Kidney (tissue), 14 donors: ENCODE data around the gene COL10A1. TPM values are rescaled to one million over a fixed set of nuclear protein-coding genes. Genes with fewer than 3 reads are reported as not detected.

Experiments
- DNase-seq, 5 donors: peaks; one replicate each; pipeline ENCODE4 v3.0.0-alpha.2; 2013 to 2020
- FAIRE-seq: peaks from 2 replicates; lab custom pipeline; 2012; peaks lifted over from hg19 to GRCh38; lab: Jason Lieb, UNC
- H3K27ac ChIP-seq, 2 donors: one replicate each; pipeline ENCODE4 v1.7.0; 2013; ENCODE audit warnings: low read depth in 2 of 2, low read length in 2 of 2, inconsistent platforms in 1 of 2
- H3K27me3 ChIP-seq: one replicate; pipeline ENCODE4 v1.7.1; 2013; ENCODE audit warnings: low read length, inconsistent platforms; ENCODE audit not compliant: control insufficient read depth, insufficient read depth
- H3K36me3 ChIP-seq, 3 donors: one replicate each; pipeline versions ENCODE4 v1.7.0 to v1.7.1; 2013; ENCODE audit warnings: low read length in 3 of 3, control low read depth in 1 of 3, inconsistent platforms in 1 of 3; ENCODE audit not compliant: insufficient read depth in 3 of 3, control insufficient read depth in 2 of 3
- H3K4me1 ChIP-seq, 3 donors: one replicate each; pipeline versions ENCODE4 v1.7.0 to v1.7.1; 2013; ENCODE audit warnings: low read length in 3 of 3, inconsistent platforms in 1 of 3, low read depth in 1 of 3; ENCODE audit not compliant: control insufficient read depth in 2 of 3, insufficient read depth in 2 of 3
- H3K4me3 ChIP-seq, 3 donors: one replicate each; pipeline versions ENCODE4 v1.7.0 to v1.8.1; 2013; ENCODE audit warnings: low read length in 3 of 3, control low read depth in 1 of 3, inconsistent platforms in 1 of 3
- H3K9ac ChIP-seq, 3 donors: one replicate each; pipeline versions ENCODE4 v1.7.0 to v1.7.1; 2013; ENCODE audit warnings: low read length in 3 of 3, control low read depth in 1 of 3, inconsistent platforms in 1 of 3
- H3K9me3 ChIP-seq, 3 donors: one replicate each; pipeline versions ENCODE4 v1.7.0 to v1.7.1; 2013; ENCODE audit warnings: low read length in 3 of 3, control low read depth in 1 of 3, inconsistent platforms in 1 of 3; ENCODE audit not compliant: control insufficient read depth in 2 of 3, insufficient read depth in 1 of 3
- intact Hi-C: fragments of 100-400 bp; cut with DNase I; formaldehyde crosslinking; loops from one replicate; pipeline ENCODE4 v1.11.1; 2022
- polyA plus RNA-seq: library from polyadenylated mRNA; stranded (reverse); fragments of 350-450 nt; fragmentation: Illumina TruSeq; extraction: RNeasy Lipid Tissue Mini Kit (QIAGEN cat#74804); gene quantifications from one replicate; pipeline ENCODE4 v1.2.3, GENCODE V29; 2014; ENCODE audit warnings: low read depth, low replicate concordance; ENCODE audit not compliant: insufficient read depth
- total RNA-seq: library from RNA; stranded (reverse); fragmentation: NEBNext Ultra II Directional; extraction: Animal tissue kit (Norgen Biotek cat#: 25700); gene quantifications from one replicate; pipeline ENCODE4 v1.2.1, GENCODE V29; 2021
- TF ChIP-seq, protein P1 (sequence below): IDR thresholded peaks from 3 replicates; pipeline ENCODE4 v1.5.1; 2012; ENCODE audit warnings: mild to moderate bottlenecking, moderate library complexity, borderline replicate concordance; ENCODE audit not compliant: insufficient read depth; ENCODE audit errors: extremely low read depth
- donor health status: control.
- donor health status: control.
- donor health status: control.
- donor health status: control.
- donor health status: control.
- donor health status: DM: yes; HTN: yes; CAD: no.
- donor health status: Normal renal cell carcinoma (clear cell type).

Gene COL10A1
- total and polyA plus RNA-seq, 2 donors from 2014 or later: 0.50 TPM; not detected in 1

DNA sequence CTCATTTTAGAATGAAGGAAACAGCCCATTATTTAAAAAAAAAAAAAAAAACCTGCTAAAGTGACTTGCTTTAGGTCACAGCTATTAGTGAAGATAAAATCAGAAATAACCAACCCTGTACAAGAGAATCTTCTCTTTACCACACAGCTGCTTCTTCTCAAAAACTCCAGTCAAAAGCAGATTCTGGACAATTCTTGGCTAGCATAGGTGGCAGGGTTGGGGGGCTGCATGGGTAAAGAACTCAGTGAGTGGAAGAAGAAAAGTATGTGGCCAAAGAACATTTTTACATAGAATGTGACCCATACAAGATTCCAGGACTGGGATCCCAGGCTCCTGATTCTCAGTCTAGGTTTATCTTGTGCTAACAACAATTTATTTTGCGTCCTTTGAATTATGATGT lies 55.8 kb downstream of the COL10A1 start:
- Histone ChIP-seq H3K27me3 (no peaks in the 10 kb centered on the region), H3K4me1 (no peaks in the 10 kb centered on the region), H3K36me3 (no peaks in the 10 kb centered on the region), H3K4me3 (no peak overlapping the region), H3K27ac (no peak overlapping the region), H3K9me3 (no peaks in the 10 kb centered on the region), H3K9ac (no peak overlapping the region)
- TF ChIP-seq, protein P1, sequence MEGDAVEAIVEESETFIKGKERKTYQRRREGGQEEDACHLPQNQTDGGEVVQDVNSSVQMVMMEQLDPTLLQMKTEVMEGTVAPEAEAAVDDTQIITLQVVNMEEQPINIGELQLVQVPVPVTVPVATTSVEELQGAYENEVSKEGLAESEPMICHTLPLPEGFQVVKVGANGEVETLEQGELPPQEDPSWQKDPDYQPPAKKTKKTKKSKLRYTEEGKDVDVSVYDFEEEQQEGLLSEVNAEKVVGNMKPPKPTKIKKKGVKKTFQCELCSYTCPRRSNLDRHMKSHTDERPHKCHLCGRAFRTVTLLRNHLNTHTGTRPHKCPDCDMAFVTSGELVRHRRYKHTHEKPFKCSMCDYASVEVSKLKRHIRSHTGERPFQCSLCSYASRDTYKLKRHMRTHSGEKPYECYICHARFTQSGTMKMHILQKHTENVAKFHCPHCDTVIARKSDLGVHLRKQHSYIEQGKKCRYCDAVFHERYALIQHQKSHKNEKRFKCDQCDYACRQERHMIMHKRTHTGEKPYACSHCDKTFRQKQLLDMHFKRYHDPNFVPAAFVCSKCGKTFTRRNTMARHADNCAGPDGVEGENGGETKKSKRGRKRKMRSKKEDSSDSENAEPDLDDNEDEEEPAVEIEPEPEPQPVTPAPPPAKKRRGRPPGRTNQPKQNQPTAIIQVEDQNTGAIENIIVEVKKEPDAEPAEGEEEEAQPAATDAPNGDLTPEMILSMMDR: no peak
- FAIRE-seq (no peak), DNase-seq (no peak)
- intact Hi-C loops: no loop called here

Other genes with a start within 250 kb of the COL10A1 start
- 25.0 TPM for gene FRK, start 65.2 kb downstream of the COL10A1 start, total RNA-seq
- gene FRK, start 65.2 kb downstream of the COL10A1 start, polyA plus RNA-seq: 5.9 TPM
- 41.7 TPM for gene NT5DC1, start 25.3 kb downstream of the COL10A1 start, total RNA-seq
- 34.8 TPM for gene NT5DC1, start 25.3 kb downstream of the COL10A1 start, polyA plus RNA-seq
- gene TSPYL4, start 127.9 kb upstream of the COL10A1 start, total RNA-seq: 25.8 TPM
- gene TSPYL4, start 127.9 kb upstream of the COL10A1 start, polyA plus RNA-seq: 15.2 TPM
- gene TSPYL1, start 153.8 kb upstream of the COL10A1 start, total RNA-seq: 112 TPM
- gene TSPYL1, start 153.8 kb upstream of the COL10A1 start, polyA plus RNA-seq: 68.7 TPM
- 47.7 TPM for gene DSE, start 244.8 kb upstream of the COL10A1 start, total RNA-seq
- gene DSE, start 244.8 kb upstream of the COL10A1 start, polyA plus RNA-seq: 6.9 TPM